Mesothelial cell of epicardium (in vitro differentiated cells): ENCODE measurements around the gene ASTN2. TPM values are rescaled to one million over a fixed set of nuclear protein-coding genes. Genes with fewer than 3 reads are reported as not detected.

Experiments used
- DNase-seq, 2 experiments: peaks; one replicate each; pipeline ENCODE4 v3.0.0; 2021; ENCODE audit warnings: low spot score in 2 of 2; ENCODE audit not compliant: unreplicated experiment in 2 of 2
- H3K27ac Mint-ChIP-seq: 2 replicates; pipeline ENCODE4 v1.8.0; 2021; ENCODE audit warnings: mixed read lengths
- H3K27me3 Mint-ChIP-seq: 2 replicates; pipeline ENCODE4 v1.8.0; 2021; ENCODE audit warnings: low read depth, mixed read lengths
- H3K36me3 Mint-ChIP-seq: 2 replicates; pipeline ENCODE4 v1.8.0; 2021; ENCODE audit warnings: mixed read lengths
- H3K4me1 Mint-ChIP-seq: 2 replicates; pipeline ENCODE4 v1.8.0; 2021; ENCODE audit warnings: mixed read lengths
- H3K4me3 Mint-ChIP-seq: 2 replicates; pipeline ENCODE4 v1.8.0; 2021; ENCODE audit warnings: mild to moderate bottlenecking, moderate library complexity, mixed read lengths
- H3K9me3 Mint-ChIP-seq: 2 replicates; pipeline ENCODE4 v1.8.0; 2021; ENCODE audit warnings: mixed read lengths
- CTCF ChIP-seq: fragments of 200-600 bp; sonication (generic); IDR thresholded peaks from one replicate; pipeline ENCODE4 v1.5.0; 2021; ENCODE audit warnings: antibody characterized with exemption; ENCODE audit not compliant: unreplicated experiment
- total RNA-seq: library from RNA; stranded (reverse); gene quantifications from 3 replicates; pipeline ENCODE4 v1.2.1, GENCODE V29; 2021

Gene ASTN2
- total RNA-seq, 1 donor from 2014 or later, result 12.2 TPM

DNA sequence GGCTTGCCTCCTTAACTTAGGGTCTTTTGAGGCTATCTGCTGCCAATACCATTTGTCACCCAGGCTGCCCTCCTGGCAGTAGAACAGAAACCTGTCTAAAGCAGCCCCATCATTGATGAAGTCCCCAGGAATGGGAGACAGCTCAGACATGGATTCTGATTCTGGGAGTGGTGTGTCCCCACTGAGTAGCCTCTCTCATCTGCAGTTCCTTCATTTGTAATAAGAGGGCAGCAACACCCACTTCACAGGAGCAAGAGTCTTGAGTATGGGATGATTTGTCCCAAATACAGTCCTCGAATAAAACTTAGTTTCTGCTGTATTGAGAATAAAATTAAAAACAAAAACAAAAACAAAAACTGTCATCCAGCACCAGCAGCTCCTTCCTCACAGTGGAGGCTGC is 167.6 kb downstream of the ASTN2 start:
- no peak for DNase-seq
- Mint-ChIP-seq H3K9me3 (no peaks in the 10 kb centered on the region), H3K27ac (no peak overlapping the region), H3K4me3 (no peak overlapping the region), H3K4me1 (peaks cover 3% of the 10 kb centered on the region), H3K36me3 (no peaks in the 10 kb centered on the region), H3K27me3 (peaks cover 37% of the 10 kb centered on the region)
- no peak for TF ChIP-seq CTCF

DNA sequence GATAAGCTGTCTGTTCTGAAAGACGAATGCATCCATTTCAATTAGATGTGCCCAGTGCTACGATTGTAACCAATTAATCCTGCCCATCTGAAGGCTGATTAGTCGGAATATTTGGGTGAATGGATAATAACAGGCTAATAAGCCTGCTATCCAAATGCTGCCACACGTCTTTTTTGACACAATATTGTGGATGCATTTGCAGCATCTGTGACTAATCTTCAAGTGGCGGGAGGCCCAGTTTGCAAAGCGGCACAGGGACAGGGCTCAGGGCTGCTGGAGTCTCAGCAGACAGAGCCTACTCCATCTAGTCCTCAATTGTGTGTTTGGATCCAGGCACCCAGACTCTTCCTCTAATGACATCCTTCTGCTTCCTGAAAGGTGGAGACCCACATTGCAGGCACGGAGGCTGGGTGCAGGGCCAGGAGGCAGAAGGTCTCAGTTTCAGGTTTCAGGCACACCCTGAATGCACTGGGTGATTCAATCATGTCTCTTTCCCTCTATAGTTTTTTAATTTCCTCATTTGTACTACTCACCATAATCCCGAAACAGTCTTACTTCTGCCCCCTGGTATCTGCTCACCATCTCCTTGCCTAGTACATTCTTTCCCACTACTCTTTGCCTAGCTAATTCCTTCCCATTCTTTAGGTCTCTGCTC is 169.6 kb downstream of the ASTN2 start:
- H3K9me3 Mint-ChIP-seq, result no peaks in the 10 kb centered on the region
- no peak for TF ChIP-seq CTCF
- no peak overlapping the region for H3K4me3 Mint-ChIP-seq
- no peak for DNase-seq
- H3K27me3 Mint-ChIP-seq, result peaks cover 32% of the 10 kb centered on the region
- peaks cover 3% of the 10 kb centered on the region for H3K4me1 Mint-ChIP-seq
- no peak overlapping the region for H3K27ac Mint-ChIP-seq
- no peaks in the 10 kb centered on the region for H3K36me3 Mint-ChIP-seq

DNA sequence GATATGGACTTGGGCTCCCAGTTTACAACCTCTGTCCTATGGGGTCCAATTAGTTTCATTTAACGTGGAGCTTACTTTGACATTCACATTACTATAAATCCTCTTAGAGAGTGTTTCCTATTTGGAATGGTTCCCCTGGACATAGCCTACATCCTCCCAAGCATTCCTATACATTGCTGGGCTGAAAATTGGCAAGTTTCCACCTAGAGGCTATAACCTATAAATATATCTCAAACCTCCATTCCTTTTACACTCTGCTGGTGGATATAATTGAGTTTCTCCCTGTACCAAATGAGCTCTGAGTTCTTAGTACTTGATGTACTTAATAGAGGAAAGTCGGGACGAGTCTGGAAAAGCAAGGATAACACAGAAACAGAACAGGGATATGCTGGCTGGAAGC is 172.8 kb downstream of the ASTN2 start:
- H3K9me3 Mint-ChIP-seq, result no peaks in the 10 kb centered on the region
- no peak for DNase-seq
- no peak overlapping the region for H3K4me3 Mint-ChIP-seq
- H3K36me3 Mint-ChIP-seq, result no peaks in the 10 kb centered on the region
- H3K4me1 Mint-ChIP-seq, result peaks cover 3% of the 10 kb centered on the region
- H3K27me3 Mint-ChIP-seq, result peaks cover 18% of the 10 kb centered on the region
- no peak overlapping the region for H3K27ac Mint-ChIP-seq
- no peak for TF ChIP-seq CTCF

DNA sequence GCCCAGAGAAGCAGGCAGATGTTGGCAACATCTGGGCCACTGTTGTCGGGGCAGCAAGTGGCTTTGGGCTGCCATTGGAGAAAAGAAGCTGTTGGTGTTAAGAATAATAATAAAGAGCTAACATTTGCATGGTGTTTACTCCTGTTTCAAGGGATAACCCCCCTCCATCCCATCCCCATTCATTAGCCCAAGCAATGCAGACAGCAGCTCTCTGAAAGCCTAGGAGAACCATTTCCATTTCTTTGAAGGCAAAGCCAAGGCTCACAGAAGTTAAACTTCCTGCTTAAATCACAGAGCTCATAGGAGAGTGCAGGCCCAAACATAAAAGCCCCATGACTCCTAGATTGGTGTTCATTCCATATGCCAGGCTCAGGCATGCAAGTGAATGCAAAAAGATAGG is 175.4 kb downstream of the ASTN2 start:
- no peak for TF ChIP-seq CTCF
- no peak for DNase-seq
- Mint-ChIP-seq H3K36me3 (no peaks in the 10 kb centered on the region), H3K27me3 (peaks cover 6% of the 10 kb centered on the region), H3K9me3 (no peaks in the 10 kb centered on the region), H3K27ac (no peak overlapping the region), H3K4me3 (no peak overlapping the region), H3K4me1 (no peaks in the 10 kb centered on the region)

GRCh38 chr9:117234103-117234502 is 180.8 kb downstream of the ASTN2 start:
- Mint-ChIP-seq H3K9me3 (no peaks in the 10 kb centered on the region), H3K36me3 (no peaks in the 10 kb centered on the region), H3K4me3 (no peak overlapping the region), H3K27me3 (peaks cover 22% of the 10 kb centered on the region), H3K4me1 (no peaks in the 10 kb centered on the region), H3K27ac (no peak overlapping the region)
- TF ChIP-seq CTCF, result no peak
- DNase-seq, result no peak

DNA sequence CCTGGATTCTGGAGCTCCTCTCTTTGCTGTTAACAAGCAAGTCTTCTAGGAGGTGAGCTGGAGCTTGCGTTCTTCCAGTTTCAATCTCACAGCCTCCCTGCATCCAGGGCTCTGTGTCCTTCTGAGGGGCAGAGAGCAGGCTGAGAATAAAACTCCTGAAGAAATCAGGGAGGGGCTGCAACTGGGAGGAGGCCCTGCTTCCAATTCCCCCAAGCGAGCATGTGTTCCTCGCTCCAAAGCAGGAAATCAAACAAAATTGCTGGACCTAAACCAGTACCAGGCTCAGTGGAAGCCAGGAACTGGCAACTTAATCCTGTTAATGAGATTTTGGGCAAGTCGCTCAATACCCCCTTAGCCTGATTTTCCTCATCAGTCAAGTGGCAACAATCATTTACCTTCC is 181.8 kb downstream of the ASTN2 start:
- Mint-ChIP-seq H3K27ac (no peak overlapping the region), H3K36me3 (no peaks in the 10 kb centered on the region), H3K4me1 (no peaks in the 10 kb centered on the region), H3K4me3 (no peak overlapping the region), H3K27me3 (peaks cover 22% of the 10 kb centered on the region), H3K9me3 (no peaks in the 10 kb centered on the region)
- no peak for TF ChIP-seq CTCF
- DNase-seq, result no peak
